T-cell (primary cell): Measurements from ENCODE around the gene RAPSN. TPM values are rescaled to one million over a fixed set of nuclear protein-coding genes. Genes with fewer than 3 reads are reported as not detected.

Experiments used
- ATAC-seq, 4 experiments: fragments of 200-7000 bp in 3 of 4; fragments of 150-1000 bp in 1 of 4; cut with Tn5 transposase; replicated peaks in 1 of 4; 1 replicate in 3 of 4; 2 replicates in 1 of 4; pipeline ENCODE4 v1.10.0; 2021; ENCODE audit warnings: moderate library complexity in 3 of 4, mild to moderate bottlenecking in 2 of 4, moderate number of reproducible peaks in 1 of 4
- CTCF ChIA-PET, 2 donors: fragments of 300-600 bp; sonication (Branson Sonifier 250); formaldehyde crosslinking; loops; one replicate each; lab custom pipeline; 2022; ENCODE audit warnings: antibody characterized with exemption in 2 of 2; lab: Charles Lee
- POLR2A ChIA-PET, 2 donors: fragments of 300-600 bp; sonication (Branson Sonifier 250); formaldehyde crosslinking; loops; one replicate each; lab custom pipeline; 2022; ENCODE audit warnings: antibody characterized with exemption in 2 of 2; lab: Charles Lee
- DNase-seq, 35 experiments: peaks; one replicate each; pipeline versions ENCODE4 v3.0.0 to v3.0.0-alpha.2; 2013 to 2023
- H3K27ac ChIP-seq: one replicate; pipeline ENCODE4 v1.5.1; 2013; ENCODE audit warnings: low read length
- H3K27me3 ChIP-seq, 2 experiments: replicated peaks in 1 of 2; 1 replicate in 1 of 2; 2 replicates in 1 of 2; pipeline versions ENCODE4 v1.6.1 to v1.7.0; 2013; ENCODE audit warnings: low read length in 1 of 2, mixed read lengths in 1 of 2; ENCODE audit not compliant: control insufficient read depth in 2 of 2, insufficient read depth in 2 of 2; ENCODE audit errors: extremely low read depth in 1 of 2
- H3K36me3 ChIP-seq, 2 donors: 1 replicate in 1 of 2; 2 replicates in 1 of 2; pipeline versions ENCODE4 v1.6.1 to v1.7.0; 2013; ENCODE audit warnings: low read length in 1 of 2; ENCODE audit not compliant: control insufficient read depth in 2 of 2, insufficient read depth in 1 of 2; ENCODE audit errors: extremely low read depth in 1 of 2
- H3K4me1 ChIP-seq, 2 experiments: 1 replicate in 1 of 2; 2 replicates in 1 of 2; pipeline versions ENCODE4 v1.6.1 to v1.7.0; 2013; ENCODE audit warnings: low read length in 2 of 2, mixed read lengths in 1 of 2; ENCODE audit not compliant: insufficient read depth in 2 of 2, control insufficient read depth in 1 of 2; ENCODE audit errors: extremely low read depth in 1 of 2
- H3K4me3 ChIP-seq, 2 donors: 1 replicate in 1 of 2; 2 replicates in 1 of 2; pipeline versions ENCODE4 v1.5.1 to v1.7.0; 2013; ENCODE audit warnings: mild to moderate bottlenecking in 2 of 2, low read length in 1 of 2, moderate library complexity in 1 of 2; ENCODE audit not compliant: control insufficient read depth in 1 of 2; ENCODE audit errors: extremely low read depth in 1 of 2
- H3K9me3 ChIP-seq: 2 replicates; pipeline ENCODE4 v1.7.0; 2013
- H3K27ac Mint-ChIP-seq, 2 donors: one replicate each; pipeline ENCODE4 v1.8.0; 2020 to 2021; ENCODE audit warnings: mild to moderate bottlenecking in 2 of 2, mixed read lengths in 2 of 2
- H3K27me3 Mint-ChIP-seq, 2 donors: one replicate each; pipeline ENCODE4 v1.8.0; 2021 to 2022; ENCODE audit warnings: mixed read lengths in 2 of 2
- H3K36me3 Mint-ChIP-seq: one replicate; pipeline ENCODE4 v1.8.0; 2021; ENCODE audit warnings: mixed read lengths
- H3K4me1 Mint-ChIP-seq, 3 donors: one replicate each; pipeline ENCODE4 v1.8.0; 2020 to 2022; ENCODE audit warnings: mixed read lengths in 3 of 3, mild to moderate bottlenecking in 1 of 3
- H3K4me3 Mint-ChIP-seq, 3 donors: one replicate each; pipeline ENCODE4 v1.8.0; 2020 to 2022; ENCODE audit warnings: mild to moderate bottlenecking in 3 of 3, mixed read lengths in 3 of 3, moderate library complexity in 3 of 3
- H3K9me3 Mint-ChIP-seq, 3 donors: one replicate each; pipeline ENCODE4 v1.8.0; 2020 to 2022; ENCODE audit warnings: mixed read lengths in 3 of 3
- WGBS: methylation state at CpG from one replicate; pipeline ENCODE4 v1.1.5; 2013; ENCODE audit warnings: missing lambda C conversion rate; ENCODE audit not compliant: insufficient coverage; 5-methylcytosine and 5-hydroxymethylcytosine counted together
- total RNA-seq, 35 experiments: library from RNA in 6 of 35; stranded (reverse) in 6 of 35; fragments of 120-200 nt in 1 of 35; gene quantifications; one replicate each; pipeline versions ENCODE4 v1.2.1 to v1.2.4 and lab custom pipeline; 2013 to 2026

Gene RAPSN
- total RNA-seq, 5 donors from 2014 or later (not counting 1 experiment from before 2014, with no cell fraction given) = 1.1 to 3.4 (median 1.4) TPM

GRCh38 chr11:47395223-47396048, 53.5 kb downstream of the RAPSN start:
- H3K4me3 ChIP-seq = peak overlapping the region; percentile 45 to 53
- no peaks in the 10 kb centered on the region for H3K36me3 Mint-ChIP-seq
- ChIA-PET CTCF (no interaction called here), POLR2A (no interaction called here)
- H3K27ac Mint-ChIP-seq = peak overlapping the region; percentile 96 to 97
- H3K4me3 Mint-ChIP-seq = peak overlapping the region in 2 of 3 donors; percentile 59 to 67
- peak overlapping the region; percentile 92 for H3K27ac ChIP-seq
- 78% methylated on average over 16 of the region's 25 CpGs for WGBS
- DNase-seq (no peak), ATAC-seq (no peak)
- H3K36me3 ChIP-seq = no peaks in the 10 kb centered on the region
- H3K4me1 Mint-ChIP-seq = peaks cover 40 to 59% (median 48%) of the 10 kb centered on the region in 3 donors
- no peaks in the 10 kb centered on the region for H3K27me3 Mint-ChIP-seq
- H3K4me1 ChIP-seq = peaks cover 14 to 66% of the 10 kb centered on the region in 2 experiments
- H3K27me3 ChIP-seq = no peaks in the 10 kb centered on the region
- H3K9me3 Mint-ChIP-seq = no peaks in the 10 kb centered on the region
- no peaks in the 10 kb centered on the region for H3K9me3 ChIP-seq

DNA sequence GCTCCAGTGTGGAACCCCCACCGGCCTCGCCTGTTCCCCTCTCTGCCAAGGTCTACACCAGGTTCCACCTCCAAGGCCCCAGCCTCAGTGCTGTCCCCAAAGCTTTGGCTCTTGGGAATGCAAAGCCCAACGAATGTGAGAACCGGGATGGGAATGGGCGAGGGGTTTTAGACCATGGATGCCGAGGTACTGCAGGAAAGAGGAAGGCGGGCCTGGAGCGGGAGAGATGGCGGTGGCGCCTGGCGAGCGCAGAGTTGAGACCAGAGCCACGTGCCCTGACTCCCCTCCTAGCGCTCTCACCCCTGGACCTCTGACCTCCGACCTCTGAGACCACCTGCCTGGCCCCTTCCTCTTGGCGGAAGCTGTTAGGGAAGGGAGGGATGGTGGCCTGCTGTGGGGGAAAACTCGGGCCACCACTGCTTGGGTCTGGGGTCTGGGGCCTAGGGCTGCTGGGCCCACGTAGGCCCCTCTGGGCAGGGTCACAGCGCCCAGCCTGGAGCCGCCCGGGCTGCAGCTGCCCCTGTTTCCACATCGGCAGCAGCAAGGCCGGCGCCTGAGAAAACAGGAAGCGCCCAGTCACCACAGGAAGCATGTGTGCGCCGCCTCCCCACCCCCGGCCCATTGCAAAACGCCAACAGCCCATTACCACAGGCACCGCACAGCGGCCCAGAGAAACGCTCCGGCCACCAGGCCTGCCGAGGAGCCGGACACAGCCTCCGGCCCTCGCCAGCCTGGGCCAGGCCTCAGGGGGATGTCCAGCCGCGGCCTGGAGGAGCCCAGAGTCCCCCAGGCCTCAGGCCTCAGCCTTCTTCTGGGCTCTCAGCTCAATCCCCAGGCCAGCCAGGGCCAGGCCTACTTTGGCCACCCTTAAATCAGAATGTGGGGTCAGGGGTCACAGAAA, 54.4 kb downstream of the RAPSN start:
- Histone ChIP-seq H3K27ac (peak overlapping the region; percentile 92), H3K9me3 (no peaks in the 10 kb centered on the region), H3K4me3 (peak overlapping the region; percentile 45 to 53), H3K4me1 (peaks cover 14 to 67% of the 10 kb centered on the region in 2 experiments), H3K27me3 (no peaks in the 10 kb centered on the region), H3K36me3 (no peaks in the 10 kb centered on the region)
- H3K27ac Mint-ChIP-seq = peak overlapping the region; percentile 96 to 97
- DNase-seq (peak in 34 of 35 experiments; percentile 28 to 74 (median 48)), ATAC-seq (peak; percentile 75 to 95 (median 90))
- ChIA-PET POLR2A (no interaction called here), CTCF (no interaction called here)
- no peaks in the 10 kb centered on the region for H3K27me3 Mint-ChIP-seq
- H3K9me3 Mint-ChIP-seq = no peaks in the 10 kb centered on the region
- H3K4me3 Mint-ChIP-seq = peak overlapping the region; percentile 36 to 67 (median 49)
- H3K4me1 Mint-ChIP-seq = peaks cover 43 to 62% (median 51%) of the 10 kb centered on the region in 3 donors
- no peaks in the 10 kb centered on the region for H3K36me3 Mint-ChIP-seq
- WGBS = 11% methylated on average over 25 of the region's 39 CpGs

- DNase-seq = no peak
- Mint-ChIP-seq H3K9me3 (no peaks in the 10 kb centered on the region), H3K4me1 (peaks cover 45 to 65% (median 53%) of the 10 kb centered on the region in 3 donors), H3K27ac (peak overlapping the region; percentile 96 to 97), H3K4me3 (peak overlapping the region in 2 of 3 donors; percentile 36 to 67), H3K36me3 (no peaks in the 10 kb centered on the region), H3K27me3 (no peaks in the 10 kb centered on the region)
- ATAC-seq = no peak
- H3K9me3 ChIP-seq = no peaks in the 10 kb centered on the region
- H3K36me3 ChIP-seq = no peaks in the 10 kb centered on the region
- CTCF ChIA-PET = no interaction called here
- H3K27ac ChIP-seq = peak overlapping the region; percentile 92
- H3K4me1 ChIP-seq = peaks cover 14 to 67% of the 10 kb centered on the region in 2 experiments
- peaks cover 0 to 2% of the 10 kb centered on the region in 2 experiments for H3K27me3 ChIP-seq
- WGBS = 75% methylated on average over 5 of the region's 9 CpGs
- POLR2A ChIA-PET = no interaction called here
- H3K4me3 ChIP-seq = peak overlapping the region in 1 of 2 donors; percentile 45
Measured at GRCh38 chr11:47394050-47394321, 55.0 kb downstream of the RAPSN start.

DNA sequence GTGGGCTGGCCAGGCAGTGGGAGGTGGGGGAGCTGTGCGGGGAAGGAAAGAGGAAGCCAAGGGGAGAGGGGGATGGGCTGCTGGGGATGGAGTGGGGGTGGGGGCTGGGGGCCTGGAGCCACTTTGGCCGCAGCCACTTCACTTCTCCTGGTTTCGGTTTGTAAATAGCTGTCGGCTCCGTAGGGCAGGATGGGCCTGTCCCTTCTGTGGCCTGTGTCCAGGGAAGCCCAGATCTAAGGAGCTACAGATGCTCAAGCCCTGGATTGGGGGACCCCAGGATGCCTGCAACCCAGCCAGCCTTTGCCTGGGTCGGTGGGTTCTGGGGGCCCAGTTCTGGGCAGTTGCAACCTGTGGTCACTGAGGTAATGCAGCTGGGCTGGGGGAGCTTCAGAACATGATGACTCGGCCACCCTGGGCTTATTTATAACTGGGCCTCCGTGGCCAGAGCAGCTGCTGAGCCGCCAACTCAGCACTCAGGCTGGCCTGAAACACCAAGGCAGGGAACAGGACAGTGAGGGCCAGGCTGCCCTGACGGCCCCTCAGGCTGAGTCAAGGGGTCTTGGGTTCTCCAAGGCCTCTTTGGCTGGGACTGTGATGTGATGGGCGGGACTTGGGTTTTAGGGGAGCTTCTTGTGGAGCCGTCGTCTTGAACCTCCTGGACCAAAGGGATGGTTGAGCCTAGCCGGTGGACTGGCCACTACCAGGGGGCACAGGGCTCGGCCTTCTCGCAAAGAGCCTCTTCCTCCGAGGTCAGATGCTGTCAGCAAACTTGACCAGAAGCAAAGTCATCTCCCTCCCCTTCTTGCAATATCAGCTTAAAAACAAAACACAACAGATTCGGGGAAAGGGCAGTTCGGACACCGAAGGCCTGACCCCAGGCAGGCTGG, 55.5 kb downstream of the RAPSN start:
- DNase-seq = no peak
- POLR2A ChIA-PET = no interaction called here
- Mint-ChIP-seq H3K9me3 (no peaks in the 10 kb centered on the region), H3K36me3 (no peaks in the 10 kb centered on the region), H3K4me3 (peak overlapping the region in 1 of 3 donors; percentile 67), H3K27ac (peak overlapping the region; percentile 96 to 97), H3K27me3 (no peaks in the 10 kb centered on the region), H3K4me1 (peaks cover 45 to 68% (median 53%) of the 10 kb centered on the region in 3 donors)
- no peak for ATAC-seq
- H3K4me3 ChIP-seq = no peak overlapping the region
- no peaks in the 10 kb centered on the region for H3K9me3 ChIP-seq
- H3K36me3 ChIP-seq = no peaks in the 10 kb centered on the region
- CTCF ChIA-PET = interaction anchor here in 1 of 2 donors (1.2 kb wide), 1 partner anchor 20 kb away, joined by 4 read pairs; no protein-coding TSS in a partner anchor
- H3K27ac ChIP-seq = peak overlapping the region; percentile 92
- WGBS = 87% methylated on average over 14 of the region's 20 CpGs
- H3K4me1 ChIP-seq = peaks cover 14 to 67% of the 10 kb centered on the region in 2 experiments
- peaks cover 0 to 3% of the 10 kb centered on the region in 2 experiments for H3K27me3 ChIP-seq

GRCh38 chr11:47392546-47393162, 56.3 kb downstream of the RAPSN start:
- H3K4me1 ChIP-seq = peaks cover 14 to 74% of the 10 kb centered on the region in 2 experiments
- 92% methylated on average over 13 of the region's 14 CpGs for WGBS
- ChIA-PET POLR2A (no interaction called here), CTCF (interaction anchor here in 1 of 2 donors (1.1 to 1.2 kb wide), 2 partner anchors 12 to 20 kb away, joined by 3 to 4 read pairs; no protein-coding TSS in a partner anchor)
- Mint-ChIP-seq H3K27me3 (no peaks in the 10 kb centered on the region), H3K36me3 (no peaks in the 10 kb centered on the region), H3K4me3 (no peak overlapping the region), H3K4me1 (peaks cover 45 to 66% (median 50%) of the 10 kb centered on the region in 3 donors), H3K27ac (peak overlapping the region; percentile 49 to 62), H3K9me3 (no peaks in the 10 kb centered on the region)
- DNase-seq (no peak), ATAC-seq (no peak)
- no peaks in the 10 kb centered on the region for H3K9me3 ChIP-seq
- no peak overlapping the region for H3K27ac ChIP-seq
- no peak overlapping the region for H3K4me3 ChIP-seq
- no peaks in the 10 kb centered on the region for H3K36me3 ChIP-seq
- H3K27me3 ChIP-seq = peaks cover 0 to 7% of the 10 kb centered on the region in 2 experiments
